IPS DF 4.7 (cell line): ENCODE measurements around the gene CA12.
"Not testable (repeated sequence)": the region's sequence is repeated elsewhere in the genome, so short reads cannot be mapped to it uniquely, and the experiment has no call there.

Experiments
- DNase-seq: peaks from one replicate; pipeline ENCODE4 v3.0.0-alpha.2; 2013; ENCODE audit warnings: low spot score; ENCODE audit errors: extremely low read depth

CA12 gene

DNA sequence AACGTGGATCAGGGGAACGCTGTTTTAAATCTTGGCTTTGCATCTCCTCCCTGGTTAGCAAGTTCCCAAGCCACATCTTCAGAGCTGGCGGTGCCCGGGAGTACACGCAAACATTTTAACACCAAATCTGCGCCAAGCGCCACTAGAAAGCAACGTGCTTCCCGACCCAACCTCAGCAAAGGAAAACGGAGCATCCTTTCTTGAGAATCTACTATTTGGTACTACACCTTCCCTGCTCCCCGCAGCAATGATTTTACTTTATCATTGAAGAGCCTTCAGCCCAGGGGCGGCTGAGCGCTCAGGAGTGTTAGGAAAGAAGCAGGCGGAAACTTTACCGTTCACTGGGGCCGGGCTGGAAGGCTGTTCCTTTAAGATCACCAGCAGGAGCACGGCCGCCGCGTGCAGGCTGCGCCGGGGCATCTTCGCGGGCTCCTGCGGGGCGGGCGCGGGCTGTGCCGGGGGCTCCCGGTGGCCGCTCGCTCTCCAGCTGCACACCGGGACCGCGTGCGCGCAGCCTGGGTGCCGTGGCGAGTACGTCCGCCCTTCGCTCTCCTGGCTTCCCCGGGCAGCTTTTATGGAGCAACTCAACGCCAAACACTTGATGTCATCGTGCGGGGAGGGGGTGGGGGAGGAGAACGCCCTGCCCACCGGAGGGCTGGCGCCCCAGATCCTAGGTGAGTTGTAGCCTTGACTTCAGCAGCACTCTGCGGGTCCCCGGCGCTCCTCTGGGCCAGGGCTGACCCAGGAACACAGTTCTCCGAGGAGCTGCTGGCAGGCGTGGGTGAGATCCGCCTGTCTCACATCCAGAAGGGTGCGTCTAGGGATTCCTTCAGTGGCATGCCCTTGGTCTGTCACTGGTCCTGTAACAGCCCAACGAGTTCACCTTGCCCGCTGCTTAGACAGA is at the start of gene CA12:
Gene CA12, minus strand, starts transcription at position 546 of the 904 bp plus-strand sequence. Its CDS starts 126 bp downstream, at position 420.
- DNase-seq: no peak

DNA sequence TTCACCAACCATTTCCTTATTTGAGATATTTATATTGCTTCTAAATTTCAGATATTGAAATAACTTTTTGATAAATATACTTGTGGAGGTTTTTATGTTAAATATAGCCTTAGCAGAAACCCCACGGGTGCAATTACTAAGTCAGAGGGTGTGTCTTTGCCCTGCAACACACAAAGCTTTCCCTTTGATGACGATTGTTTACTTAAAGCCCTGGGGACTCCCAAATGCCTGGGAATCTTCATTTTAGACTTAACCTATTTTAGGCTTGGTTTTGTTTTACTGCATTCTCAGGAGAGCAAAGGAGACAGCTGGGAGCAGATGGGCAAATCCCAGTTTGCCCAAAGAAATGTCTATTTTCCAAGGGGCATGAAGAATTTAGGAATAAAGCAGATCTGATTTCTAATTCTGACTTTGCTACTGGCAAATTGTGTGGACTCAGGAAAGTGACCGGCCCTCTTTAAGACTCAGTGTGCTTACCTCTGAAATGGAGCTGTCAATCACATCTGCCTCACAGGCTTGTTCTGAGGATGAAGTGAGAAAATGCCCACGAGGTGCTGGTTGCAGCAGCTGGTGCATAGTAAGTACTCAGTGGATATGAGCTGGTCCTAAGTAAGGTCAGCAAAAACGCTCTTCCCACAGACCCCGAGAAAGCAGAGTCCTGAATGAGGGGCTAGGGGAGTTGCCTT is 49.3 kb upstream of the CA12 start:
- no peak for DNase-seq

DNA sequence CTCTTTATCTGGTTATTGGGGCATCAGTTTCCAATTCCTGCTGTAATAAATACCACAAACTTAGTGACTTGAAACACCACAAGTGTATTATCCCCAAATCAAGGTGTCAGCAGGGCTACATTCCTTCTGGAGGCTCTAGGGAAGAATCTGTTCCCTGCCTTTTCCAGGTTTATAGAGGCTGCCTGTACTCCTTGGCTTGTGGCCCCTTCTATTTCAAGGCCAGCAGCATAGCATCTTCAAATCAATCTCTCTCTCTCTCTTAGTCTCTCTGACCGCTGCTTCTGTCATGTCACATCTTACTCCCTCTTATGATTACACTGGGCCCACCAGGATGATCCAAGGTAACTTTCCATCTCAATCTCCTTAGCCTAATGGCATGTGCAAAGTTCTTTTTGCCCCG is 44.9 kb upstream of the CA12 start:
- no peak for DNase-seq

DNA sequence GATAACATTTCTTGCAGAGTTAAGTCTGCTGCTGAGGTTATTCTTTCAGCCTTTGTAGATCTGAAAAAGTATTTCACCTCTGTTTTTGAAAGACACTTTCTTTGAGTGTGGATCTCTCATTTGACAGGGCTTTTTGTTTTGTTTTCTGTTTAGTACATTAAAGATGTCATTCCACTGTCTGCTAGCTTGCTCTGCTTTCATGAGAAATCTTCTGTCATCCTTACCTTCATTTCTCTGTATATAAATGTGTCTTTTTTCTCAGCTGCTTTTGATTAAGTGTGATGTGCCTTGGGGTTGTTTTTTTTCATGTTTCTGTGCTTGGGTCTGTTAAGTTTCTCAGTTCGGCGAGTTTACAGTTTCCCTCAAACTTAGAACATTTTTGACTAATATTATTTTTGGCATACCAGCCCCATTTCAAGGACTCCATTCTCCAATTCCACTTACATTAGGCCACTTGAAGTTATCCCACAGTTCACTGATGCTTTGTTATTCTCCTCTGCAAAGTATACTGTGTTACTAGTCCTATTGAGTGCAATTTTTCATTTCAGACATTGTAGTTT is 43.9 kb upstream of the CA12 start:
- DNase-seq: no peak

DNA sequence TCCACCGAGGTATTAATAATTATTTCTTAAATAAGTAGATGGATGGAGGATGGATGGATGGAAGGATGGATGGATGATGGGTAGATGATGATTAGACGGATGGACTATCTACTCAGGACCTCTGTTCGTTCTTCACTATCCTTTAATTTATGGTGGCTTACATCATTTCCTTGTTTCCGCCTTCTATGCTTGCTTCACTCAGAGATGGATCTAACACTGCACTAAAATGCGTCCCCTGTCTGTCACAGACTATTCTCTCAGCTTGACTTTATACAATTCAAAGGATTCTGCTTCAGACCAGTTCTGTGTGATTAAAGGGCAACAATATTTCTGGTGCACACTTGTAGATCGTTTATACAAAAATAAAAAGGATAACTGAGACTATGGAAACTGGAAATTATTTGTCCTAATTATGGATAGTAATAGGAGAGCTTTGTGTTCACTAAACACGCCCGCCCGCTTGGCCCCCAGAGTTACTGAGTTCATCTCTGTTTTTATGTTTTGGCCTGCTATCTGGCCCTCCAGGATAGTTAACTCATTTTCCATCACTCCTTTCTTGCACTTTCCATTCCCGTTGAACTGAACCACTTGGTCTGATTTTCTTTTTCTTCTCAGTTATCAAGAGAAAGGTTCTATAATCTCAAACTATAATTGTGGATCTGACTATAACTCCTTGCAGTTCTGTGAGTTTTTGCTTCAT is 41.4 kb upstream of the CA12 start:
- DNase-seq: no peak

DNA sequence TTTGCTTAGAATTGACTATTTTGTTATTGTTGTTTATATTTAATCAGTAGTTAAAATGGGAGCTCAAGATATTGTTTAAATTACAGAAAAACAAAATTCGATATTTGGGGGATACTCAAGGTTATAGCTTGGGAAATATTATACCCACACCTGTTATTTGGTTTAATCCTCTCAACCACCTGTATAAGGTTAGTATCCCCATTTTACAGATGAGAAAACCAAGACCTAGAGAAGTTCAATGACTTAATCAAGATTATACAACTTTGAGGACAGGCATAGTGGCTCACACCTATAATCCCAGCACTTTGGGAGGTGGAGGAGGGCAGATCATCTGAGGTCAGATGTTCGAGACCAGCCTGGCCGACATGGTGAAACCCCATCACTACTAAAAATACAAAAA is 39.8 kb upstream of the CA12 start:
- no peak for DNase-seq

DNA sequence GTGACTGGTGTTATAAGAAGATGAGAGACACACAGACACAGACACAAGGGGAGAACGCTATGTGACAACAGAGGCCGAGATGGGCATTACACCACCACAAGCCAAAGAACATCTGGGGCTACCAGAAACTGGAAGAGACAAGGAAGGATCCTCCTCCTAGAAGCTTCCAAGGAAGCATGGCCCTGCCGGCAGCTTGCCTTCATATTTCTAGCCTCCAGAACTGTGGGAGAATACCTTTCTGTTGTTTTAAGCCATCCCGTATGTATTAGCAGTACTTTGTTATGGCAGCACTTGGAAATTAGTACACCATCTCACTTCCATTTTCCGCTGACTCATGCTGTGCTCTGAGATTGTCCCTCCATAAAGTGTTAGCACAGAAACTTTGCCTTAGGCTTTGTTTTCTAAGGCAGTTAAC is 38.7 kb upstream of the CA12 start:
- no peak for DNase-seq

DNA sequence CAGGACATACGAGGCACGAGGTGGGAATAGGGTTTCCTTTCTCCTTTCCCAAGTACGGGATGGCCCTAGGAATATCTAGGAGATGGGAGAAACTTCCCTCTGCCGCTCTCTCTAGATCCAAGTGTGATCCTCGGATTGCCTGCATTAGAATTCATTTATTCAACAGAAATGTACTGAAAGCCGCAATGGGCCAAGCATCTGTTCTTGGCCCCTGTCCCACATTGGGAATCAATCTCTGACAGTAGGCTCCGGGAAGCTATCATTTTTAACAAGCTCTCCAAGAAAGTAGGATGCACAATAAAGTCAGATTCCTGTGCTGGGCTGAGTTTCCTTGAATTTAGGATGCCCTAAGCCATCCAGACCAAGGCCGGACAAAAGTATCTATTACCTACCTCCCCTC is 37.2 kb upstream of the CA12 start:
- DNase-seq: no peak

DNA sequence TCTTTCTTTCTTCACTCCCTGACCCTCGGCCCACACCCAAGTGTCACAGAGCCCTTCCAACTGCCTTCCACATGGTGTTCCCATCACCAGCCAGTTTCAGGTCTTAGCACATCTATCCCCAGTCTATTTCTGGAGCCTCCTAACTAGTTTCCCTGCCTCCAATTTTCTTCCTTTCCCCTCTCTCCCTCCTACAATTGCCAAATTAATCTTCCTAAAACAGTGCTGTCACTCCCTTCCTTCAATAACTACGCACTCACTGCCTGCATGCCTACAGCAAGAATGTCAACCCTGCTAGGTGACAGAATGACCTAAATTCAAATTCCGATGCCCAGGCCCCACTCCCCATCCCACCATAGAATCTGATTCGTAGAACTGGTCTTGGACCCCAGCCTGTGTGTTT is 36.1 kb upstream of the CA12 start:
- DNase-seq: no peak

DNA sequence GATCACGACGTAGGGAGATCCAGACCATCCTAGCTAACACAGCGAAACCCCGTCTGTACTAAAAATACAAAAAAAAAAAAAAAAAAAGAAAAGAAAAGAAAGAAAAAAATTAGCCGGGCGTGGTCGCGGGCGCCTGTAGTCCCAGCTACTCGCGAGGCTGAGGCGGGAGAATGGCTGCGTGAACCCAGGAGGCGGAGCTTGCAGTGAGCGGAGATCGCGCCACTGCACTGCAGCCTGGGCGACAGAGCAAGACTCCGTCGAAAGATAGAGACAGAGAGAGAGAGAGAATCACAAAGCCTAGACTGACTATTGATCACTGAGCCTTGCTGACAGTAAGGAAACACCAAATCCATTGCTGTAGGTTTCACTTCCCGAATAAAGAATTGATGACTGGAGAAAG is 35.6 kb upstream of the CA12 start:
- not testable (repeated sequence) for DNase-seq

DNA sequence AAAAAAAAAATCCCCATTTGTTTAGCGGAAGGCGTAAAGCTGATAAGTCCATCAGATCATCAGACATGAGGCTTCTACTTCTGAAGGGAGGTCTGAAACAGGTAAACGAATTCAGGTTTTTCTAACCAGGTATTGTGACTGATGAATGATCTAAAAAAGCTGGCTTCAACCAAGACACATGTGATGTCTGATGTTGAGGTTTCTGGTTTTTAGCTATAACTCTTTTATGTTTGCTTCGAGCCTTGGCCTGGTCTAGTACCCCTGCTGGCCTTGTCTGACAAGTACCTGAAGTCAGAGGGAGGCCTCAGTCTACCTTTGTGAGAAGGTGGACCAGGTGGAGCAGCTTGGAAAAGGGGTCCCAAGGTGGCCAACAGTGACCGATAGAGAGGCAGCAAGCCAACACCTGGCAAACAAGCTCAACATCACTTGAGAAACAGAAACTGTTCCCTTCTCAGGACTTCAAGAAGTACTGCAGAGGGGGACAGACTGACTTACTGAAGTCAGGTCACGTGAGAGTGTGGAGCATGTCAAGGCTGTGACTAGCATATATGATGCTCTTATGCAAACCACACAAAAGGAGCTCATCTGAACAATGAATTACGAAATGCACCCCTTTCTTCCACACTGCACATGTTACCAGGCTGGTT is 33.0 kb upstream of the CA12 start:
- DNase-seq: no peak

DNA sequence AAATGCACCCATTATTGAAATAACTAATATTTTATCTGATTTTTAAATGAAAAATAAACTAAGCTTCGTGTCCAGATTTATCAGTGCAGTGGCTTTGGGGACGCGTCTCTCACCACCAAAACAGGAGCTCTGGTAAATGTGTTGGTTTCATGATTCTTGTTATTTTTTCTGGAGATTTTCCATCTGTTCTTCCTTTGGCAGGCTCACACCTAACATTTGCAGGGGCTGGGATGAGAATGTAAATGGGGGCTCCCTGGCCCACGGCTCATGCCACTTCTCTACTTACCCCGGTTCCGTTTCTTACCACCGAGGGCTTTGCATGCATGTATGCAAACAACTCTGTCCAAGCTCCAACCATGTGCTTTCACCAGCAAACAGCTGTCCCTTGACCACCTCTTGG is 30.9 kb upstream of the CA12 start:
- no peak for DNase-seq

DNA sequence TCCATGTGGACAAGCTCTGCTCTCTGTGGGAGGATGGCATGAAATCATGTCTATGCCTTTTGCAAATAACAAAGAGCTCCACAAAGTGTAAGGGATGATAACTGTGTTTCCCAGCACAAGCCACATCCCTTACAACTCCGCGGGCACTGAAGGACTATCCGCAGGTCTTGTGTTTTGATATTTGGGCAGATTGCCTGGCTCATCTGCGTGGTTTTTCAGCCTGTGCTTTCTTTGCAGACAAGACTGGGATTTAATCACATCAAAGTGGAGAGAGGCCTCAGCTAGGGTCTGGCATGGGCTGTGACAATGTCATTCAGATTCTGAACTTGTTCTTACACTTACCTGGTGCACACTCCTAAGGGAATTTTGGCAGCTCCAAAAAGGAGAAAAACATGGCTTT is 30.2 kb upstream of the CA12 start:
- DNase-seq: no peak

DNA sequence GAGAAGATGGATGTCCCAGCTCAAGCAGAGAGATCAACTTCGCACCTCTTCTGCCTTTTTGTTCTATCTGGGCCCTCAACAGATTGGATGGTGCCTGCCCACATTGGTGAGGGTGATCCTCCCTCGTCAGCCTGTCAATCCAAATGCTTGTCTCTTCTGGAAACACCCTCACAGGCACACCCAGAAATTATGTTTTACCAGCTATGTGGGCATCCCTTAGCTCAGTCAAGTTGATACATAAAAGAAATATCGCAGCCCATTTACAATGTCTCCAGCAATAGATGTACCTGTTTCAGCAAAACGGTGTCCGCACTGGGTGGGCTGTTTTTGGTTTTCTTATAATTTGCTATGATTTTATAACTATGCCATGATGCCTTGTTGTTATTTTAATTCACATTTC is 27.5 kb upstream of the CA12 start:
- no peak for DNase-seq

DNA sequence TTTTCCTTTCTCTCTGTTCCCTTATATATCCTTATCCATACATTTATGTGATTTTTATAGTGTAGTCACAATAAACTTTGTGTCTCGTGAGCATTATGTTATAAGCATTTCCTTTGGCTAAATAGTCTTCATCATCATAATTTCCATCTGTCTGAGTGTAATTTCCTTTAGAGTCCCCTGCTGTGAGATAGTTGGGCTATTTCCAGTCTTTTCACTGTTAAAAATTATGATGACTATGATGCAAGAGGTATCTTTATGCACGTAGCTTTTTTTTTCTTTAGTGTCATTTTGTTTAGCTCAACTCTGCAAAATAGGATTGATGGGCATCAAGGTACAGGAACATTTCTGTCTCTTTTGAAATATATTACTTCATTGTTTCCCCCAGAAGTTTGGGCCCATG is 26.9 kb upstream of the CA12 start:
- DNase-seq: no peak

DNA sequence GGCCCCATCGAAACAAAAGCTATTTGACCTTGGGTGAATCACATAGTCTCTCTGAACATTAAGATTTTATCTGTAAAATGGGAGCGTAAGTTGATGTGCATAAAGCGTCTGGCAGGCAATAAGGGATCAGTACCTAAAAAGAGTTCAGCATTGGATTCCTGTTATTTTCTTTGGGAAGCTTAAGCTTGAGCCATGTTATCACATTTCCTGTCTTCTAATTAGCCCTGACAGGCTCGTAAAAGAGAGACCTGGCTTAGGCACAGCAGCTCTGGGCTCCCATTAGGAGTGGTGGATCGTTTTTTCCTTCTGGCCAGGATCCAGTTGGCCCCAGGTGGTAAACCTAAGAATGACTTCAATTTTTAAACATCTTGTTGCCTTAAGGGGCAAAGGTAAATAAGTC is 26.0 kb upstream of the CA12 start:
- DNase-seq: no peak

DNA sequence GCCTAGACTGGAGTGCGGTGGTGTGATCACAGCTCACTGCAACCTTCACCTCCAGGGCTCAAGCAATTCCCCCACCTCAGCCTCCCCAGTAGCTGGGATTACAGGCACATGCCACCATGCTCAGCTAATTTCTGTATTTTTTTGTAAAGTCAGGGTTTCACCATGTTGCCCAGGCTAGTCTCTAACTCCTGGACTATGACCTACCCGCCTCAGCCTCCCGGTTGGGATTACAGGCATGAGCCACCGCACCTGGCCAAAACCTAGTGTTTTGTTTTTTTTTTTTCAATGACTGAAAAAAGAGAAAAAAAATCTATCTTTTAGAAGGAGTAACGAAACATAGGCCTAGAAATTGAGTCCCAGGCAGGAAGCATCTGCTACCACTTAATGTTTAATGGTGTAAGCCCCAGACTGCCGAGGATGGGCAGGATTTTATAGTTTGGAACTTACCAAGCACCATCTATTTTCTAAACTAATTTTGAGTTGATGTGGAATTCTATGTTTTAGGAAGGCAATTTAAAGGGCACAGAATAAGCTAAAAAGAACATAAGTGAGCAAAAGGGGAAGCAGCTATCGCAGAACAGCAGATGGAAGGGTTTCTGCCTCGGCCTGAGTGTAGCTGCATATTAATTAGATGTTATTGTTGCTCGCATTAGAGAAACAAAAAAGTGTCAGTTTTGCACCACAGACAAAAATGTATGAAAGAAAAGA is 24.2 kb upstream of the CA12 start:
- DNase-seq: no peak

DNA sequence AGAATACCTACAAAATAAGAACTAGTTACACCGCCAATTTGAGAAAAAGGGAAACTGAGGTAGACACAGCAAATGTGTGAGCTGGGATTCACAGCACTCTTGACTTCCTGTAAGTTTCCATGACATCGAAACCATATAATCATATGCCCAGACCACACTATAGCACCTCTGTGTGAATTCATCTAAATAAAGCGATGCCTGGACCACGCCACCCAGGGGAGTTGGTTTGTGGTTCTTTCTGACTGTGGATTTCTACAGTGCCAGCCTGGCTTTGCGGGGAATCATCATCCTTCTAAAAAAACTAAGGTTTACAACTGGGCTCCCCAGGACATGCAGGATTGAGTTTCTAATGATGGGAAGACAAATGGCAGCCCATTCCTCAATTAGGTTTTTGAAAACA is 23.5 kb upstream of the CA12 start:
- no peak for DNase-seq

DNA sequence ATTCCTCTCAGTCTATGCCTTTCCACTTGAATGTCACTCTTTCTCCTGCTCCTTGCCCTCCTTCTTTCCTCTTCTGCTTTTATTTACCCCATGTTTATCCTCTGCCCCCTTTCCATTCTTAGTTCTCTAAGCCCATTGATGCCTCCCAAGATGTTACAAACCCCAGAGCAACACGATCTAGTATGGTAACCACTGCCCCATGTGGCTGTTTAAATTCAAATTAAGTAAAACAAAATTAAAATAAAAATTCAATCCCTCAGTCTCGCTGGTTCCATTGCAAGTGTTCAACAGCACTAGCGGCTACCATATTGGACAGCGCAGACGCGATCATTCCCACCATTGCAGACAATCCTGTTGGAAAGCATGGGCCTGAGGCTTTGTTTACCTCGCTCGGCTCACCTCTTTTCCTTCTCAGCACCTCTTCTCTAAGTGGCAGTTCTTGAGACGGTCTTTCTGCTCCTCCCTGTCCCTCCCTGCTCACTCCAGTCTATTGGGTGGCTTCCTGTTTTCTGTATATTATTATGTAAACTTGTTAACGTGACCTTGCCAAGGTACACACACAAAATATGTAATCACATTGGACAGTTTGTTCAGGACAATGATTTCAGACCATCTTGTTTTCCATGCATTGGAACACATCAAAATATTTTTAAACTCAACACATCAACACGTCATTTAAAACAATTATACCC is 21.8 kb upstream of the CA12 start:
- DNase-seq: no peak
